Thyroid gland (tissue), 4 donors: ENCODE results near the gene WWC1.

Experiments
- CTCF ChIP-seq, 6 experiments: fragments of 200-600 bp in 3 of 6; fragments of 450-650 bp in 3 of 6; sonication (generic) in 3 of 6; IDR thresholded peaks; one replicate each; pipeline ENCODE4 v1.5.1; 2016 to 2019; ENCODE audit warnings: antibody characterized with exemption in 6 of 6, mild to moderate bottlenecking in 2 of 6, inconsistent platforms in 1 of 6, moderate library complexity in 1 of 6
- POLR2A ChIP-seq, 2 donors: fragments of 450-650 bp; IDR thresholded peaks; one replicate each; pipeline ENCODE4 v1.6.1; 2017; ENCODE audit warnings: antibody characterized with exemption in 2 of 2, mild to moderate bottlenecking in 2 of 2, moderate library complexity in 1 of 2

- TF ChIP-seq CTCF (IDR thresholded peaks at IDR 0.05) (no peak), POLR2A (IDR thresholded peaks at IDR 0.05) (no peak)
These were observed 47.8 kb downstream of the WWC1 start for GRCh38 chr5:168339109-168339771.
